HG02970 (cell line): ENCODE data around the gene CYP2A7.
"Not testable (repeated sequence)": the region's sequence is repeated elsewhere in the genome, so short reads cannot be mapped to it uniquely, and the experiment has no call there.

ENCODE experiments used
- ATAC-seq: cut with Tn5 transposase; IDR thresholded peaks from one replicate; pipeline ENCODE4 v1.9.1; 2021; ENCODE audit warnings: mild to moderate bottlenecking, moderate library complexity, moderate number of reproducible peaks; ENCODE audit not compliant: unreplicated experiment, low FRiP score

Gene CYP2A7

GRCh38 chr19:40882062-40882461 lies at the start of gene CYP2A7:
CYP2A7 (minus strand) TSS chr19:40882231; CDS start chr19:40882210, 21 bp downstream.
- ATAC-seq = not testable (repeated sequence)

- ATAC-seq = not testable (repeated sequence)
These were observed 48.8 kb upstream of the CYP2A7 start for GRCh38 chr19:40930799-40931198.

- ATAC-seq = not testable (repeated sequence)
These were observed 47.9 kb upstream of the CYP2A7 start for GRCh38 chr19:40929942-40930341.

GRCh38 chr19:40928850-40929249 lies 46.8 kb upstream of the CYP2A7 start:
- no peak for ATAC-seq

GRCh38 chr19:40927567-40927966 lies 45.5 kb upstream of the CYP2A7 start:
- no peak for ATAC-seq

- ATAC-seq = not testable (repeated sequence)
These were observed 44.2 kb upstream of the CYP2A7 start for GRCh38 chr19:40926276-40926675.

- ATAC-seq = no peak
These were observed 41.9 kb upstream of the CYP2A7 start for GRCh38 chr19:40923934-40924391.

GRCh38 chr19:40922237-40923160 lies 40.5 kb upstream of the CYP2A7 start:
- not testable (repeated sequence) for ATAC-seq

- no peak for ATAC-seq
These were observed 39.2 kb upstream of the CYP2A7 start for GRCh38 chr19:40921005-40921897.

GRCh38 chr19:40920300-40921004 lies 38.4 kb upstream of the CYP2A7 start:
- ATAC-seq = no peak

- ATAC-seq = not testable (repeated sequence)
These were observed 37.7 kb upstream of the CYP2A7 start for GRCh38 chr19:40919530-40920299.

- not testable (repeated sequence) for ATAC-seq
These were observed 36.3 kb upstream of the CYP2A7 start for GRCh38 chr19:40918303-40918702.

GRCh38 chr19:40908976-40909375 lies 26.9 kb upstream of the CYP2A7 start:
- ATAC-seq = no peak

GRCh38 chr19:40907968-40908735 lies 26.1 kb upstream of the CYP2A7 start:
- no peak for ATAC-seq

GRCh38 chr19:40906512-40906911 lies 24.5 kb upstream of the CYP2A7 start:
- no peak for ATAC-seq

GRCh38 chr19:40904673-40905156 lies 22.7 kb upstream of the CYP2A7 start:
- ATAC-seq = not testable (repeated sequence)

GRCh38 chr19:40901975-40902750 lies 20.1 kb upstream of the CYP2A7 start:
- not testable (repeated sequence) for ATAC-seq

GRCh38 chr19:40900521-40900920 lies 18.5 kb upstream of the CYP2A7 start:
- not testable (repeated sequence) for ATAC-seq
